GM19452 (cell line): Measurements from ENCODE around the gene WDR86.
A peak's percentile ranks its signal among the peaks of the same experiment; 100 is the strongest.

ENCODE experiments used
- ATAC-seq: cut with Tn5 transposase; IDR thresholded peaks from one replicate; pipeline ENCODE4 v1.9.1; 2021; ENCODE audit not compliant: unreplicated experiment

WDR86 gene

GRCh38 chr7:151409667-151410404 is at the start of gene WDR86:
Gene WDR86 (minus strand): TSS chr7:151410038. CDS start chr7:151409589, 449 bp downstream.
- ATAC-seq, result no peak

GRCh38 chr7:151457534-151457933 is 47.7 kb upstream of the WDR86 start:
- ATAC-seq, result no peak

- ATAC-seq, result no peak
Observed at GRCh38 chr7:151456782-151457181, 46.9 kb upstream of the WDR86 start.

GRCh38 chr7:151456276-151456675 is 46.4 kb upstream of the WDR86 start:
- no peak for ATAC-seq

GRCh38 chr7:151455690-151456089 is 45.9 kb upstream of the WDR86 start:
- ATAC-seq, result no peak

GRCh38 chr7:151454932-151455530 is 45.2 kb upstream of the WDR86 start:
- ATAC-seq, result no peak

GRCh38 chr7:151454305-151454704 is 44.5 kb upstream of the WDR86 start:
- no peak for ATAC-seq

GRCh38 chr7:151453326-151453791 is 43.5 kb upstream of the WDR86 start:
- ATAC-seq, result no peak

- no peak for ATAC-seq
Observed at GRCh38 chr7:151452680-151453325, 43.0 kb upstream of the WDR86 start.

- no peak for ATAC-seq
Observed at GRCh38 chr7:151451626-151452571, 42.1 kb upstream of the WDR86 start.

GRCh38 chr7:151451156-151451555 is 41.3 kb upstream of the WDR86 start:
- no peak for ATAC-seq

- no peak for ATAC-seq
Observed at GRCh38 chr7:151449990-151450389, 40.2 kb upstream of the WDR86 start.

GRCh38 chr7:151448261-151449252 is 38.7 kb upstream of the WDR86 start:
- peak; percentile 61 for ATAC-seq

GRCh38 chr7:151447901-151448260 is 38.0 kb upstream of the WDR86 start:
- no peak for ATAC-seq

GRCh38 chr7:151447312-151447711 is 37.5 kb upstream of the WDR86 start:
- no peak for ATAC-seq

GRCh38 chr7:151446412-151446811 is 36.6 kb upstream of the WDR86 start:
- ATAC-seq, result no peak

GRCh38 chr7:151444632-151445031 is 34.8 kb upstream of the WDR86 start:
- no peak for ATAC-seq

- no peak for ATAC-seq
Observed at GRCh38 chr7:151442776-151443496, 33.1 kb upstream of the WDR86 start.

- ATAC-seq, result no peak
Observed at GRCh38 chr7:151440799-151441445, 31.1 kb upstream of the WDR86 start.
